ENCODE results near the gene DISC1.
"Not testable (repeated sequence)": the region's sequence is repeated elsewhere in the genome, so short reads cannot be mapped to it uniquely, and the experiment has no call there.

DISC1 gene

GRCh38 chr1:231639819-231640218, 13.2 kb downstream of the DISC1 start:
- no peak for DNase-seq (ENCODE audit: low read depth in 1 of 2, low spot score in 1 of 2)
- TF ChIP-seq POLR2AphosphoS5 (IDR thresholded peaks at IDR 0.05; ENCODE audit: low read depth), result no peak
- TF ChIP-seq REST (IDR thresholded peaks at IDR 0.05; ENCODE audit: insufficient replicate concordance, low read depth), result no peak
- no peak for TF ChIP-seq SPI1 (IDR thresholded peaks at IDR 0.05; ENCODE audit: borderline replicate concordance, low read depth)
- TF ChIP-seq, protein P1, sequence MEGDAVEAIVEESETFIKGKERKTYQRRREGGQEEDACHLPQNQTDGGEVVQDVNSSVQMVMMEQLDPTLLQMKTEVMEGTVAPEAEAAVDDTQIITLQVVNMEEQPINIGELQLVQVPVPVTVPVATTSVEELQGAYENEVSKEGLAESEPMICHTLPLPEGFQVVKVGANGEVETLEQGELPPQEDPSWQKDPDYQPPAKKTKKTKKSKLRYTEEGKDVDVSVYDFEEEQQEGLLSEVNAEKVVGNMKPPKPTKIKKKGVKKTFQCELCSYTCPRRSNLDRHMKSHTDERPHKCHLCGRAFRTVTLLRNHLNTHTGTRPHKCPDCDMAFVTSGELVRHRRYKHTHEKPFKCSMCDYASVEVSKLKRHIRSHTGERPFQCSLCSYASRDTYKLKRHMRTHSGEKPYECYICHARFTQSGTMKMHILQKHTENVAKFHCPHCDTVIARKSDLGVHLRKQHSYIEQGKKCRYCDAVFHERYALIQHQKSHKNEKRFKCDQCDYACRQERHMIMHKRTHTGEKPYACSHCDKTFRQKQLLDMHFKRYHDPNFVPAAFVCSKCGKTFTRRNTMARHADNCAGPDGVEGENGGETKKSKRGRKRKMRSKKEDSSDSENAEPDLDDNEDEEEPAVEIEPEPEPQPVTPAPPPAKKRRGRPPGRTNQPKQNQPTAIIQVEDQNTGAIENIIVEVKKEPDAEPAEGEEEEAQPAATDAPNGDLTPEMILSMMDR (IDR thresholded peaks at IDR 0.05; ENCODE audit: insufficient read depth, low read length), result no peak
- no peak for TF ChIP-seq GABPA (IDR thresholded peaks at IDR 0.05; ENCODE audit: low read depth)
- no peaks in the 10 kb centered on the region for H3K27me3 ChIP-seq (ENCODE audit: insufficient read depth, poor library complexity, severe bottlenecking)
- no peak overlapping the region for H3K4me3 ChIP-seq (replicated peaks; ENCODE audit: insufficient read depth, low read length)
- no peak overlapping the region for H3K27ac ChIP-seq (replicated peaks)

DNA sequence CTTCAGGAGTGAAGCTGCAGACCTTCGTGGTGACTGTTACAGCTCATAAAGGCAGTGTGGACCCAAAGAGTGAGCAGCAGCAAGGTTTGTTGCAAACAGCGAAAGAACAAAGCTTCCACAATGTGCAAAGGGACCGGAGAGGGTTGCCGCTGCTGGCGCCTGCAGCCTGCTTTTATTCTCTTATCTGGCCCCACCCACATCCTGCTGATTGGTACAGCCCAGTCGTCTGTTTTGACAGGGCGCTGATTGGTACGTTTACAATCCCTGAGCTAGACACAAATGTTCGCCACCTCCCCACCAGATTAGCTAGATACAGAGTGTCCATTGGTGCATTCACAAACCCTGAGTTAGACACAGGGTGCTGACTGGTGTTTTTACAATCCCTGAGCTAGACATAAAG, 14.9 kb downstream of the DISC1 start:
- not testable (repeated sequence) for H3K4me3 ChIP-seq (replicated peaks; ENCODE audit: insufficient read depth, low read length); H3K27ac ChIP-seq (replicated peaks); H3K27me3 ChIP-seq (ENCODE audit: insufficient read depth, poor library complexity, severe bottlenecking); DNase-seq (ENCODE audit: low read depth in 1 of 2, low spot score in 1 of 2)

GRCh38 chr1:231642061-231642460, 15.5 kb downstream of the DISC1 start:
- H3K27me3 ChIP-seq (ENCODE audit: insufficient read depth, poor library complexity, severe bottlenecking); H3K27ac ChIP-seq (replicated peaks); DNase-seq (ENCODE audit: low read depth in 1 of 2, low spot score in 1 of 2); H3K4me3 ChIP-seq (replicated peaks; ENCODE audit: insufficient read depth, low read length): not testable (repeated sequence)

GRCh38 chr1:231642618-231643017, 16.0 kb downstream of the DISC1 start:
- DNase-seq (ENCODE audit: low read depth in 1 of 2, low spot score in 1 of 2), result no peak
- Histone ChIP-seq H3K4me3 (replicated peaks; ENCODE audit: insufficient read depth, low read length) (no peak overlapping the region), H3K27ac (replicated peaks) (no peak overlapping the region), H3K27me3 (ENCODE audit: insufficient read depth, poor library complexity, severe bottlenecking) (no peaks in the 10 kb centered on the region)
- TF ChIP-seq GABPA (IDR thresholded peaks at IDR 0.05; ENCODE audit: low read depth) (no peak), SPI1 (IDR thresholded peaks at IDR 0.05; ENCODE audit: borderline replicate concordance, low read depth) (no peak), POLR2AphosphoS5 (IDR thresholded peaks at IDR 0.05; ENCODE audit: low read depth) (no peak), REST (IDR thresholded peaks at IDR 0.05; ENCODE audit: insufficient replicate concordance, low read depth) (no peak)
- TF ChIP-seq, protein P1 (IDR thresholded peaks at IDR 0.05; ENCODE audit: insufficient read depth, low read length), result no peak

- TF ChIP-seq, protein P1 (IDR thresholded peaks at IDR 0.05; ENCODE audit: insufficient read depth, low read length), result no peak
- TF ChIP-seq POLR2AphosphoS5 (IDR thresholded peaks at IDR 0.05; ENCODE audit: low read depth) (no peak), REST (IDR thresholded peaks at IDR 0.05; ENCODE audit: insufficient replicate concordance, low read depth) (no peak)
- no peak overlapping the region for H3K27ac ChIP-seq (replicated peaks)
Observed at GRCh38 chr1:231643071-231643934, 16.7 kb downstream of the DISC1 start.

More at GRCh38 chr1:231643071-231643934, 16.7 kb downstream of the DISC1 start:
- Histone ChIP-seq H3K4me3 (replicated peaks; ENCODE audit: insufficient read depth, low read length) (no peak overlapping the region), H3K27me3 (ENCODE audit: insufficient read depth, poor library complexity, severe bottlenecking) (no peaks in the 10 kb centered on the region)
- no peak for DNase-seq (ENCODE audit: low read depth in 1 of 2, low spot score in 1 of 2)

All from HL-60 (cell line).